Astrocyte (in vitro differentiated cells and primary cell): ENCODE data around the gene TJAP1.

Experiments
- EZH2 ChIP-seq: IDR thresholded peaks from 2 replicates; pipeline ENCODE4 v1.6.1; 2012; ENCODE audit warnings: mild to moderate bottlenecking, low read length, inconsistent platforms; ENCODE audit not compliant: insufficient read depth
- TF ChIP-seq, protein P1 (sequence below): IDR thresholded peaks from 2 replicates; pipeline ENCODE4 v1.5.1; 2011; ENCODE audit warnings: low read depth, mild to moderate bottlenecking, inconsistent platforms, low read length, moderate library complexity; ENCODE audit not compliant: insufficient read depth

DNA sequence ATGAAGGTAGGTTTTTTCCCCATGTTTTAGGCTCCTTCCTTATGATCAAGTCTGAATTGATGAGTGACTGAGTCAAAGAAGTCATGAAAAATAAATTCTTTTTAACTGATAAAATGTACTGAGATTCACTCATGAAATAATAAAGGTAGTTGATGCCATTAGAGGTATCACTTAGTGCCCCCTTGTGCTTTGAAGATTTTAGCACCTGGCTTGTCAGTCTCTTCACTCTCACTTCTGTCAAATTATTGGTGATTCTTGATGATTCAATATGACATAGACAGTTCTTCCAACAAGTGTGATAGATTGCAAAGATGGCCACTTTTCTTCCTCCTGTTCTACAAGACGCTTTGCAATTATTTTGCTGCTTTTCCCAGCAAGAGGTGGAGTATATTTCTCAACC lies 17.8 kb upstream of the TJAP1 start:
- TF ChIP-seq, protein P1, sequence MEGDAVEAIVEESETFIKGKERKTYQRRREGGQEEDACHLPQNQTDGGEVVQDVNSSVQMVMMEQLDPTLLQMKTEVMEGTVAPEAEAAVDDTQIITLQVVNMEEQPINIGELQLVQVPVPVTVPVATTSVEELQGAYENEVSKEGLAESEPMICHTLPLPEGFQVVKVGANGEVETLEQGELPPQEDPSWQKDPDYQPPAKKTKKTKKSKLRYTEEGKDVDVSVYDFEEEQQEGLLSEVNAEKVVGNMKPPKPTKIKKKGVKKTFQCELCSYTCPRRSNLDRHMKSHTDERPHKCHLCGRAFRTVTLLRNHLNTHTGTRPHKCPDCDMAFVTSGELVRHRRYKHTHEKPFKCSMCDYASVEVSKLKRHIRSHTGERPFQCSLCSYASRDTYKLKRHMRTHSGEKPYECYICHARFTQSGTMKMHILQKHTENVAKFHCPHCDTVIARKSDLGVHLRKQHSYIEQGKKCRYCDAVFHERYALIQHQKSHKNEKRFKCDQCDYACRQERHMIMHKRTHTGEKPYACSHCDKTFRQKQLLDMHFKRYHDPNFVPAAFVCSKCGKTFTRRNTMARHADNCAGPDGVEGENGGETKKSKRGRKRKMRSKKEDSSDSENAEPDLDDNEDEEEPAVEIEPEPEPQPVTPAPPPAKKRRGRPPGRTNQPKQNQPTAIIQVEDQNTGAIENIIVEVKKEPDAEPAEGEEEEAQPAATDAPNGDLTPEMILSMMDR, result no peak
- TF ChIP-seq EZH2, result no peak
